ENCODE measurements around the gene TPRA1. TPM values are rescaled to one million over a fixed set of nuclear protein-coding genes. Genes with fewer than 3 reads are reported as not detected.

TPRA1 gene
- total RNA-seq, 1 donor from 2014 or later, result 21.2 TPM

DNA sequence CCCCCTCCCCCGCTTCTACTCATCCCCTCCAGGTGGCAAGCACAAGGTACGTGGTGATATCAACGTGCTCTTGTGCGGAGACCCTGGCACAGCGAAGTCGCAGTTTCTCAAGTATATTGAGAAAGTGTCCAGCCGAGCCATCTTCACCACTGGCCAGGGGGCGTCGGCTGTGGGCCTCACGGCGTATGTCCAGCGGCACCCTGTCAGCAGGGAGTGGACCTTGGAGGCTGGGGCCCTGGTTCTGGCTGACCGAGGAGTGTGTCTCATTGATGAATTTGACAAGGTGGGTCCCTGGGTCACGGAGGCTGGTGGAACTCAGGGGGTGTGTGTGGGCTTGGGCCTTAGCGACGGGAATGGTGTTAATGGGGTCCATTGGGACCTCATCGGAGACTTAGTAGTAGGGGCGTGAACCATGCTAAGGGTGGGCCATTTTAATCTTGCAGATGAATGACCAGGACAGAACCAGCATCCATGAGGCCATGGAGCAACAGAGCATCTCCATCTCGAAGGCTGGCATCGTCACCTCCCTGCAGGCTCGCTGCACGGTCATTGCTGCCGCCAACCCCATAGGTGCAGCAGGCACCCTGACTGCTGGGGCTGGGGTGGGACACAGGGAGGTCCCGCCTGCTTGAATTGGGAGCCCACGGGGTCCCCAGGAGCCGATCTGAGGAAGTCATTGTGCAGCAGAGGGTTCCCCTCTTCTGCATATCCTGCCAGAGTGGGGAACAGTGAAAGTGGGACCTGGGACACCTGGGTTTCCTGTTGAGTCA lies 26.5 kb upstream of the TPRA1 start:
- H3K4me1 Mint-ChIP-seq (ENCODE audit: low read depth, unreplicated experiment), result no peaks in the 10 kb centered on the region
- DNase-seq, result no peak
- no peak overlapping the region for H3K27ac Mint-ChIP-seq (ENCODE audit: unreplicated experiment)
- TF ChIP-seq, protein P1, sequence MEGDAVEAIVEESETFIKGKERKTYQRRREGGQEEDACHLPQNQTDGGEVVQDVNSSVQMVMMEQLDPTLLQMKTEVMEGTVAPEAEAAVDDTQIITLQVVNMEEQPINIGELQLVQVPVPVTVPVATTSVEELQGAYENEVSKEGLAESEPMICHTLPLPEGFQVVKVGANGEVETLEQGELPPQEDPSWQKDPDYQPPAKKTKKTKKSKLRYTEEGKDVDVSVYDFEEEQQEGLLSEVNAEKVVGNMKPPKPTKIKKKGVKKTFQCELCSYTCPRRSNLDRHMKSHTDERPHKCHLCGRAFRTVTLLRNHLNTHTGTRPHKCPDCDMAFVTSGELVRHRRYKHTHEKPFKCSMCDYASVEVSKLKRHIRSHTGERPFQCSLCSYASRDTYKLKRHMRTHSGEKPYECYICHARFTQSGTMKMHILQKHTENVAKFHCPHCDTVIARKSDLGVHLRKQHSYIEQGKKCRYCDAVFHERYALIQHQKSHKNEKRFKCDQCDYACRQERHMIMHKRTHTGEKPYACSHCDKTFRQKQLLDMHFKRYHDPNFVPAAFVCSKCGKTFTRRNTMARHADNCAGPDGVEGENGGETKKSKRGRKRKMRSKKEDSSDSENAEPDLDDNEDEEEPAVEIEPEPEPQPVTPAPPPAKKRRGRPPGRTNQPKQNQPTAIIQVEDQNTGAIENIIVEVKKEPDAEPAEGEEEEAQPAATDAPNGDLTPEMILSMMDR (IDR thresholded peaks at IDR 0.05; ENCODE audit: partially characterized antibody, unreplicated experiment), result no peak
- H3K9me3 Mint-ChIP-seq (ENCODE audit: unreplicated experiment), result peaks cover 3% of the 10 kb centered on the region
- H3K4me3 Mint-ChIP-seq (ENCODE audit: unreplicated experiment), result no peak overlapping the region
- H3K27me3 Mint-ChIP-seq (ENCODE audit: unreplicated experiment), result no peaks in the 10 kb centered on the region
- H3K36me3 Mint-ChIP-seq (ENCODE audit: unreplicated experiment), result no peaks in the 10 kb centered on the region

DNA sequence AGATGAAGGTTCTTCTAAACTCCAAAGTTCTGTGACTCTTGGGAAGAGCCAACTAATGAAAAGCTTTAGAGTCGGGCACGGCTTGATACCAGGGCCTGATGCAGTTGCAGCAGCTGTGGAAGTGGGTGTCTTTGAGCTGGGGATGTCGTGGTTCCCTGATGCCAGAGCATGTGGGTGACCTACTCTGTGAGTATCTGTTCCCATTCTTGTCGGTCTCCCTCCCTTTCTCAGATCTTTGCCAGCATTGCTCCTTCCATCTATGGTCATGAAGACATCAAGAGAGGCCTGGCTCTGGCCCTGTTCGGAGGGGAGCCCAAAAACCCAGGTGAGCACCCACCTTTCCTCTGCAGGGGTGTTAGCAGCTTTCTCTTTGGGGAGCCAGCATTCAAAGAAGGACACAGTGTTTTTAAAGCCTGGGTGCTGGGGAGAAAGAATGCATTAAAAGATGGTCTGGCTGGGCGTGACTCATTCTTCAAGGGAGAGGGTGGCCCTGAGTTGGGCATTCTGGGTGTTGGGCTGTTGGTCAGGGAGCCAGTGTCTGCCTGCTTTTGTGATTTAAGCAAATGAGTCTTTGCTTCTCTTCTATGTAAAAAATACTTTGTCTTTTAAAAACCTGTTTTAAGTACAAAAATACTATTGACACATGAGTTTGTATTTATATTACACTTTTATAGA lies 25.2 kb upstream of the TPRA1 start:
- Mint-ChIP-seq H3K4me3 (ENCODE audit: unreplicated experiment) (no peak overlapping the region), H3K9me3 (ENCODE audit: unreplicated experiment) (peaks cover 4% of the 10 kb centered on the region), H3K36me3 (ENCODE audit: unreplicated experiment) (no peaks in the 10 kb centered on the region), H3K27me3 (ENCODE audit: unreplicated experiment) (no peaks in the 10 kb centered on the region), H3K4me1 (ENCODE audit: low read depth, unreplicated experiment) (no peaks in the 10 kb centered on the region), H3K27ac (ENCODE audit: unreplicated experiment) (no peak overlapping the region)
- DNase-seq, result no peak
- TF ChIP-seq, protein P1 (IDR thresholded peaks at IDR 0.05; ENCODE audit: partially characterized antibody, unreplicated experiment), result no peak

DNA sequence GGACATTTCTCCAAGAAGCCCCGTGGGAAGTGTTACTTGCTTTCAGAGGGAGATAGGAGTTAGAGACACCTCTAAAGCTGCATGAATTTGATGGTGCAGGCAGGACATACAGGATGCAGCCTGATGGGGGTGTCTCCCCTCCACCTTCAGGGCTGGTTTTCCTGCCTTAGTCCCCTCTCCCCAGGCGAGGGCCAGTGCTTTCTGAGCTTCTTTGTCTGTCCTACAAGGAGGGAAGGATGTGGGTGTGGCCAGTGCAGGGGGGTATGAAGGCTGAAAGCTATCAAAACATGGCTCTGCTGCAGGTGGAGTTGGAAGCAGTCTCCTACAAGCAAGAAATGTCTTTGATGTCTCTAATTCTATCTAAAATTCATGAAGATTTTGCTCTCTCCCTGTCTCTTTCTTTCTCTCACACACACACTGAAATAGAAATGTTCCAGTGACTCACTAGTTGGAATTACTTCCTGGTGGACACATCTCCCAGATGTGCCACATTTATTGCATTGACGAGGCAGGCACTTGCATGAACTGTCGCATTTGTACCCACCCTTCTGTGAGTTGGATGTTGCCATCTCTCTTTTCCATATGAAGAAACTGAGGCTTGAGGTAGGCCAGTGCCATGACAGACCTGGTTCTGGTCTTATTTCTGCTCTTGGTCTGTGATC lies 24.5 kb upstream of the TPRA1 start:
- H3K36me3 Mint-ChIP-seq (ENCODE audit: unreplicated experiment), result no peaks in the 10 kb centered on the region
- peaks cover 5% of the 10 kb centered on the region for H3K9me3 Mint-ChIP-seq (ENCODE audit: unreplicated experiment)
- H3K4me3 Mint-ChIP-seq (ENCODE audit: unreplicated experiment), result no peak overlapping the region
- H3K27me3 Mint-ChIP-seq (ENCODE audit: unreplicated experiment), result no peaks in the 10 kb centered on the region
- TF ChIP-seq, protein P1 (IDR thresholded peaks at IDR 0.05; ENCODE audit: partially characterized antibody, unreplicated experiment), result no peak
- H3K4me1 Mint-ChIP-seq (ENCODE audit: low read depth, unreplicated experiment), result no peaks in the 10 kb centered on the region
- H3K27ac Mint-ChIP-seq (ENCODE audit: unreplicated experiment), result no peak overlapping the region
- no peak for DNase-seq

DNA sequence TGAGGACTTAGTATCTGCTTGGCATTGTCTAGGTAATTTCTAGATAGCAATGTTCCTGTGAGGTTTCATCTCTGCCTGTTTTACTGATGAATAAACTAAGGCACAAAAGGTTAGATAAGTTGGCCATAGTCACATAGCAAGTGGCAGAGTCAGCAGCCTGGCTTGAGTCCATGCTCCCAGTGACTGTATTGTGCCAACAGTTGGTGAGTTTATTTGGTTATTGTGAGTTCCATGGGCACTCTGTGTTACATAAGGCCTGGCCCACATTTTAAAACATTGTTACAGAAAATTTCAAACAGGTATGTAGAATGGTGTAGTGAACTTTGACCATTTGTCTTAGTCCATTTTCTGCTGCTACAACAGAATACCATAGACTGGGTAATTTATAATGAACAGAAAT lies 22.9 kb upstream of the TPRA1 start:
- Mint-ChIP-seq H3K27me3 (ENCODE audit: unreplicated experiment) (peaks cover 1% of the 10 kb centered on the region), H3K9me3 (ENCODE audit: unreplicated experiment) (peaks cover 5% of the 10 kb centered on the region), H3K4me1 (ENCODE audit: low read depth, unreplicated experiment) (no peaks in the 10 kb centered on the region), H3K36me3 (ENCODE audit: unreplicated experiment) (no peaks in the 10 kb centered on the region), H3K4me3 (ENCODE audit: unreplicated experiment) (no peak overlapping the region), H3K27ac (ENCODE audit: unreplicated experiment) (no peak overlapping the region)
- TF ChIP-seq, protein P1 (IDR thresholded peaks at IDR 0.05; ENCODE audit: partially characterized antibody, unreplicated experiment), result no peak
- no peak for DNase-seq

Measured in glutamatergic neuron (in vitro differentiated cells).